H54 (cell line): ENCODE data around the gene CCDC195.
"Not testable (repeated sequence)": the region's sequence is repeated elsewhere in the genome, so short reads cannot be mapped to it uniquely, and the experiment has no call there.

Experiments used
- DNase-seq: peaks from one replicate; pipeline ENCODE4 v3.0.0; 2011; ENCODE audit warnings: low spot score, mixed read lengths; ENCODE audit not compliant: insufficient read length
- FAIRE-seq: peaks from 3 replicates; lab custom pipeline; 2011; peaks lifted over from hg19 to GRCh38; lab: Jason Lieb, UNC
- POLR2A ChIP-seq: IDR thresholded peaks from 2 replicates; pipeline ENCODE4 v1.6.1; 2011; ENCODE audit warnings: low read depth, mild to moderate bottlenecking, low read length

Gene CCDC195

GRCh38 chr2:224670203-224670602, 46.0 kb downstream of the CCDC195 start:
- no peak for TF ChIP-seq POLR2A
- no peak for DNase-seq
- FAIRE-seq: no peak

- TF ChIP-seq POLR2A: no peak
- DNase-seq (no peak), FAIRE-seq (no peak)
These were observed 46.7 kb downstream of the CCDC195 start for GRCh38 chr2:224669449-224669848.

GRCh38 chr2:224668123-224668909, 47.8 kb downstream of the CCDC195 start:
- no peak for FAIRE-seq
- no peak for TF ChIP-seq POLR2A
- no peak for DNase-seq

GRCh38 chr2:224666951-224667553, 49.1 kb downstream of the CCDC195 start:
- FAIRE-seq (no peak), DNase-seq (no peak)
- no peak for TF ChIP-seq POLR2A

- not testable (repeated sequence) for DNase-seq, FAIRE-seq
These were observed 52.8 kb downstream of the CCDC195 start for GRCh38 chr2:224663322-224663721.

GRCh38 chr2:224661708-224662107, 54.5 kb downstream of the CCDC195 start:
- not testable (repeated sequence) for FAIRE-seq

GRCh38 chr2:224659714-224660113, 56.5 kb downstream of the CCDC195 start:
- FAIRE-seq: no peak
- TF ChIP-seq POLR2A: no peak
- no peak for DNase-seq

More at GRCh38 chr2:224661708-224662107, 54.5 kb downstream of the CCDC195 start:
- DNase-seq: not testable (repeated sequence)

- DNase-seq (no peak), FAIRE-seq (no peak)
- no peak for TF ChIP-seq POLR2A
These were observed 57.3 kb downstream of the CCDC195 start for GRCh38 chr2:224658780-224659405.

- DNase-seq (no peak), FAIRE-seq (no peak)
- TF ChIP-seq POLR2A: no peak
These were observed 58.8 kb downstream of the CCDC195 start for GRCh38 chr2:224657349-224657748.

GRCh38 chr2:224655006-224655537, 61.1 kb downstream of the CCDC195 start:
- no peak for DNase-seq
- TF ChIP-seq POLR2A: no peak
- no peak for FAIRE-seq
